Measurements from ENCODE around the gene OSBPL5. TPM values are rescaled to one million over a fixed set of nuclear protein-coding genes. Genes with fewer than 3 reads are reported as not detected.

OSBPL5 gene
- total RNA-seq, 3 donors from 2014 or later (not counting 1 experiment from before 2014, with no cell fraction given): 375 to 522 (median 377) TPM

GRCh38 chr11:3206156-3206921 lies 41.2 kb upstream of the OSBPL5 start:
- H3K27me3 ChIP-seq (ENCODE audit: control insufficient read depth, insufficient read depth, low read length): peaks cover 19% of the 10 kb centered on the region
- no peaks in the 10 kb centered on the region for H3K36me3 ChIP-seq (ENCODE audit: control insufficient read depth, insufficient read depth, low read length)
- 80% methylated on average over 8 of the region's 8 CpGs for WGBS (ENCODE audit: insufficient coverage)
- Mint-ChIP-seq H3K4me3 (no peak overlapping the region), H3K27me3 (ENCODE audit: low read depth in 2 of 2) (peaks cover 0 to 8% of the 10 kb centered on the region in 2 donors), H3K27ac (no peak overlapping the region), H3K4me1 (peaks cover 15 to 19% of the 10 kb centered on the region in 2 donors), H3K9me3 (no peaks in the 10 kb centered on the region), H3K36me3 (no peaks in the 10 kb centered on the region)
- DNase-seq (peak in 1 of 2 donors; percentile 29), ATAC-seq (peak in 2 of 3 donors; percentile 21 to 39)
- H3K27ac ChIP-seq (ENCODE audit: low read length): no peak overlapping the region
- no peak overlapping the region for H3K4me3 ChIP-seq (ENCODE audit: low read length)
- TF ChIP-seq CTCF (IDR thresholded peaks at IDR 0.05): no peak
- no peaks in the 10 kb centered on the region for H3K9me3 ChIP-seq (ENCODE audit: control insufficient read depth, insufficient read depth, low read length)
- H3K4me1 ChIP-seq (ENCODE audit: control insufficient read depth, insufficient read depth, low read length): peaks cover 51% of the 10 kb centered on the region
- intact Hi-C loops (cut with micrococcal nuclease): loop anchor here (5.0 kb wide), 2 partner anchors 39 to 219 kb away; partner anchors contain the start of gene OSBPL5

GRCh38 chr11:3205261-3206155 lies 40.4 kb upstream of the OSBPL5 start:
- DNase-seq (peak; percentile 28 to 37), ATAC-seq (peak; percentile 50 to 78 (median 69))
- Mint-ChIP-seq H3K27ac (no peak overlapping the region), H3K4me1 (peaks cover 15 to 19% of the 10 kb centered on the region in 2 donors), H3K9me3 (no peaks in the 10 kb centered on the region), H3K27me3 (ENCODE audit: low read depth in 2 of 2) (peaks cover 0 to 14% of the 10 kb centered on the region in 2 donors), H3K36me3 (no peaks in the 10 kb centered on the region), H3K4me3 (peak overlapping the region; percentile 75)
- peaks cover 56% of the 10 kb centered on the region for H3K4me1 ChIP-seq (ENCODE audit: control insufficient read depth, insufficient read depth, low read length)
- 53% methylated on average over 16 of the region's 16 CpGs for WGBS (ENCODE audit: insufficient coverage)
- intact Hi-C loops (cut with micrococcal nuclease): loop anchor here (5.0 kb wide), 2 partner anchors 38 to 218 kb away; partner anchors contain the start of gene OSBPL5
- no peak overlapping the region for H3K4me3 ChIP-seq (ENCODE audit: low read length)
- peak overlapping the region; percentile 15 for H3K27ac ChIP-seq (ENCODE audit: low read length)
- TF ChIP-seq CTCF (IDR thresholded peaks at IDR 0.05): no peak
- H3K36me3 ChIP-seq (ENCODE audit: control insufficient read depth, insufficient read depth, low read length): no peaks in the 10 kb centered on the region
- H3K9me3 ChIP-seq (ENCODE audit: control insufficient read depth, insufficient read depth, low read length): no peaks in the 10 kb centered on the region
- peaks cover 28% of the 10 kb centered on the region for H3K27me3 ChIP-seq (ENCODE audit: control insufficient read depth, insufficient read depth, low read length)

- H3K4me3 Mint-ChIP-seq: peak overlapping the region; percentile 75
- DNase-seq: no peak
Observed at GRCh38 chr11:3204141-3205015, 39.3 kb upstream of the OSBPL5 start.

More at GRCh38 chr11:3204141-3205015, 39.3 kb upstream of the OSBPL5 start:
- Histone ChIP-seq H3K27me3 (ENCODE audit: control insufficient read depth, insufficient read depth, low read length) (peaks cover 31% of the 10 kb centered on the region), H3K4me1 (ENCODE audit: control insufficient read depth, insufficient read depth, low read length) (peaks cover 56% of the 10 kb centered on the region), H3K27ac (ENCODE audit: low read length) (no peak overlapping the region), H3K36me3 (ENCODE audit: control insufficient read depth, insufficient read depth, low read length) (no peaks in the 10 kb centered on the region), H3K4me3 (ENCODE audit: low read length) (no peak overlapping the region), H3K9me3 (ENCODE audit: control insufficient read depth, insufficient read depth, low read length) (no peaks in the 10 kb centered on the region)
- H3K27me3 Mint-ChIP-seq (ENCODE audit: low read depth in 2 of 2): peaks cover 0 to 19% of the 10 kb centered on the region in 2 donors
- peaks cover 15 to 19% of the 10 kb centered on the region in 2 donors for H3K4me1 Mint-ChIP-seq
- no peaks in the 10 kb centered on the region for H3K9me3 Mint-ChIP-seq
- no peak for TF ChIP-seq CTCF (IDR thresholded peaks at IDR 0.05)
- H3K36me3 Mint-ChIP-seq: no peaks in the 10 kb centered on the region
- intact Hi-C loops (cut with micrococcal nuclease): loop anchor here (5.0 kb wide), 2 partner anchors 37 to 217 kb away; partner anchors contain the start of gene OSBPL5
- H3K27ac Mint-ChIP-seq: no peak overlapping the region
- 87% methylated on average over 24 of the region's 24 CpGs for WGBS (ENCODE audit: insufficient coverage)
- no peak for ATAC-seq
